Activated T-cell treated with anti-CD3 and anti-CD28 coated beads for 24 hours (primary cell): ENCODE measurements around the gene POTEF.
"Not testable (repeated sequence)": the region's sequence is repeated elsewhere in the genome, so short reads cannot be mapped to it uniquely, and the experiment has no call there.

Experiments
- DNase-seq: peaks from one replicate; pipeline ENCODE4 v3.0.0-alpha.2; 2020; ENCODE audit warnings: low read depth

The POTEF gene

DNA sequence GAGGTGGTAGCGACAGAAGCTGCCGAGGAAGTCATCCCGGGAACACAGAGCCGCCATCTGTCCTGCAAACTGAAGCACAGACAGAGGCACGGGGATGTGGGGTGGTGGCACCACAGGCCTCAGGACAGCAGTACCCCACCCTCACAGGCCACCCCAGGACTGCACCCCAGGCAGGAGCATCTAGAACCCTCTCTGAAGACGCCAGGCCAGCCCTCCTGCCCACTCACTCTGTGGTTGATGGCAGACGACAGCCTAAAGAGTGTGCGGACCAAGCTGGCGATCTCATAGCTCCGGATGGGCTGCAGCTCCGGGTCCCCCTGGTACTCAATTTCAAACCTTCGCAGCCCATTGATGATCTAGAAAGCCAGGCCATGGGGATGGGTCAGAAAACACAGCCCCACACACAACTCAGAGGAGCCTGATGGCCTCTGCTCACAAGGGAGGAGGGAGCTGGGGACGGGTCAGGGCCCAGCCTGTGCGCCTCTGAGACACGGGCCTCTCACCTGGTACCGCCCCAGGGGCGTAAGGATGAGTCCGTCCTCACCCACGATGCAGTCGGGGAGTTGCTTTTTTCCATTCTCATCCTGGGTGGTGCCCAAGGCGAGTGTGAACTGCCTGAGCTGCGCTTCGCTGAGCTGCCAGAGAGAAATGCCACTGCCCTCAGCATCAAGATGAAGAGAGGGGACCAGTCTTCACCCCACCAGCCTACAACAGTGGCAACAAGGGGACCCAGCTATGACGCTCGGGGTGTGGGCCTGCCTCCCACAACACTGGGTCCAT, 24.0 kb upstream of the POTEF start:
- no peak for DNase-seq

DNA sequence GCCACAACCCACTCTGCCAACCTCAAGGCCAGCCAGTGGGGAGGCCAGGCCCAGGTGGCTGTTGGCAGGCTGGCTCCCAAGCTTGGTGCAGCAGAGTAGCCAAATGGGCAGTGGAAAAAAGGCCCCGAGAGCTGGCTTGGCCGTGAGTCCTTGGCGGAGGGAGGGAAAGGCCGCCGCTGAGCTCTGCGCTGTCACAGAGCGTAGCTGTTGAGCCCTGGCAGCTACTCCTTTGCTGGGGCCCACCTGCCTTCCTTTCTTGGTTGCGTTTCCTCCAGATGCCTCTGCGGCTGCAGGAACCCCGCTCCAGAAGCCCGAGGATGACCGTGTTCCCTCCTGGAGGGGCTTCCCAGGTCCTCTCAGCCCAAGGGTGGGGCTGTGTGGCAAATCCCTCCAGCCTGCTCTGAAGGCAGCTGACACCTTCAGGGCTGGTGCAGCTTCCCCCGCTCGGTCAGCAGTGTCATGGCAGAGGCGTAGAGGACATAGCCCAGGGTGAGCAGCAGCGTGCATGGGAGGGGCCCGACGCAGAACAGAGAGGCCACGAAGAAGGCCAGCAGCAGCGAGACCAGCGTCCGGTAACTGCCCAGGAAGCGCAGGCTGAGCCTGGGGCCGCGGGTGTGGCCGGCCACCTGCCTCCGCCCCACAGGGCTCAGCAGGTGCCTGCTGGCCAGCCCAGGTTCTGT, 23.3 kb upstream of the POTEF start:
- not testable (repeated sequence) for DNase-seq

DNA sequence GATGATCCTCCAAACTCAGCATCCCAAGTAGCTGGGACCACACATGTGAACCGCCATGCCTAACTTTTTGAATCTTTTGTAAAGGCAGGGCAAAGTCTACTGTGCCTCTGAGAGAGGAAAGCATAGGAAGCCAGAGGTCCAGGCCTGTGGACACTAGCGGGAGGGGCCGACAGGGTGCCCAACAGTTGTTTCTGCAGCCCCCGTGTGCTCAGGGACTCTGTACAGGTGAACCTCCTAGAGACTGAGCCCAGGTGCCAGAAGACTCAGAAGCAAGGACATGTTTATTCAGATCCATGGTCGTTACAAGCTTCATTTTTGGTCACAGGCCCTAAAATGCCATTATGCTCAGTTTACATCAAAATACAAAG, 22.1 kb upstream of the POTEF start:
- DNase-seq, result not testable (repeated sequence)

DNA sequence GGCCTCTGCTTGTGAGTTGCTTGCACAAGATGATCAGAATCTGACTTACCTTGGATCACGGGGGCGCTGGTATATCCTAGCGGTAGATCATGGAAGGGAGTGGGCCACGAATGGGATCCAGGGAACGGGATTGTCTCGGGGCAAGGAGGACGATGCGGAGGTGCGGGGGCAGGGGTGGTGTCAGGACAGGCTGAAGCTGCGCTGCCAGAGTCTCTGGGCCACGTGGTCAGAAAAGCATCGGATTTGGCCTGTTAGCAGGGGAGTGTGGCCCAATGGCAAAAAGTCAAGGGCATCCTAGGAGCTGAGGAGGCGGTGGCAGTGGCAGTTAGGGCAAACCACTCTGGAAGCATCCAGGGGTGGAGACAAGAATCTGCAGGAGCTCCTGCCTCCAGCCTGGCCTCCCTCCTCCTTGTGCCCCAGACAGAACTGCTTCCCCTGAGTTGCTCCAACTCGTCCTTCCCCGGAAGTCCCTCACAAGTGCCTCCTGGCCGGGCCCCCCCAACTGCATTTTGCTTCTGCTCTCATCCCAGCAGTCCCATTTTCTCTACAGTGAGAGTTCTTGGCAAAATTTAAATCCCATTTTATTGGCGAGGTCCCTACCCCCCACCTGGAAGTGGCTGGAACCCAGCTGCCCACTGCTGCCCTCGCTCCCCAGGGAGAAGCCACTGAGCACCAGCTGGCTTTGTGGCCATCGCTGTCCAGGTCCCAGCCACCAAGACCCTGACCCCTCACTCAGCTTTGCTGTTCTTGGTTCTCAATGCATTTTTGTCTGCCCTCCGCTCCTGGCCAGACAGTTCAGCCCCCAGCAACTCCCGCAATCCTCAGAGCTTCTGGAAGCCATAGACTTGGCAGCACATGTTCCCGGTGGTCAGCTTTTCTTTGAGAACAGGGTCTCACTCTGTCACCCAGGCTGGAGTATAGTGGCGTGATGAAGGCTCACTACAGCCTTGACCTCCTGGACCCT, 21.4 kb upstream of the POTEF start:
- DNase-seq, result no peak

DNA sequence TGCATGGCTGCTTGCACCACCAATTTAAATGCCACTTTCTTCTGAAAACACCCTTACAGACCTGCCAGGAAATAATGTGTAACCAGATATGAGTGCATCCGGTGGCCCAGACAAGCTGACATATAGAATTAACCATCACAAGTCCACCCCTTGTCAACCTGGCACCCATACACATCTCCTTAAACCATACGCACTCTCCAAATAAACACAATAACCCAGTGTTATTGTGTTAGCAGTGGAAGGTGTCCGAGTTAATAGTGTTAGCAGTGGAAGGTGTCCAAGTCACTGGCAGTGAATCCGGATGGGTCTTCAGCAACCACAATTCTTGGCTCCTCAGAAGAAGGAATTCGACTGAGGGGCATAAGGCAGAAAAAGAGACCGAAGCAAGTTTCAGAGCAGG, 19.5 kb upstream of the POTEF start:
- DNase-seq, result not testable (repeated sequence)

- DNase-seq, result peak; percentile 34
These were observed 16.0 kb upstream of the POTEF start, which contains the start of gene CCDC74B for GRCh38 chr2:130145006-130145414. CCDC74B (minus strand) TSS chr2:130145112; CDS start chr2:130144996, 116 bp downstream.

DNA sequence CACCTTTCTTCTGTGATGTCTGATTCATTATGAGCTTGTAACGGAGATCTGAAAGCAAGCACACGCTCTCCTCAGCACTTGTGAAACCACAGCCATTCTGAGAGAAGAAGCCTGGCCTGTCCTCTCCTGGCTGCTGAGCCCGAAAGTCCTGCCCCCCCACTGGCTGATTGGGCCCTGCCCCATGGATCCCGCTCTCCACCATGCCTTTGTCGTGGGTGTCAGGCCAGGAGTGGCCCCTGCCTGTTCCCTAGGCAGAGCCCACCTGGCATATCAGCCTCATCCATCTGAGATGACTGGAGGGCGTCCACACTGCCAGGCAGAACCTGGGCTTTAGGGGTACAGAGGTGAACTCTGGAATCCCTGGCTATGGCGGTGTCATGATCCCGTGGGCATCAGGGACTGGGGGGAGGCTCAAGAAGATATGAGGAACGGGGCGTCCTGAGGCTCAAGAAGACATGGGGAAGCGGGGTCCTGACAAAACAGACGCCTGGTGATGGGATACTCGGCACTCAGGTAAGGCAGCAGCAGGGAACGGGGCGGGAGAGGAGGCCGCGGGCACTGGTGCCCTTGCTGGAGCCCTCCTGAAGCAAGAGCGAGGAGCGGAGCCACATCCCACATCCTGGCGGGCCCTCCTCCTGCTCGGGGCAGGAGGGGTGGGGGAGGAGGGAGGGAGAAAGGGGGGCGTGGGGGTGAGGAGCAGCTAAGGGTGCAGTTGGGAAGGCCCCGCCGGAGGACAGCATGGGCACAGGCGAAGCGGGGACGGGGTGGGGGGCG, 14.4 kb upstream of the POTEF start:
- DNase-seq, result not testable (repeated sequence)

- DNase-seq, result not testable (repeated sequence)
These were observed 13.6 kb upstream of the POTEF start for GRCh38 chr2:130142396-130143265.

- DNase-seq, result not testable (repeated sequence)
These were observed 12.8 kb upstream of the POTEF start for GRCh38 chr2:130141645-130142370.

GRCh38 chr2:130141002-130141401, 12.0 kb upstream of the POTEF start:
- not testable (repeated sequence) for DNase-seq

DNA sequence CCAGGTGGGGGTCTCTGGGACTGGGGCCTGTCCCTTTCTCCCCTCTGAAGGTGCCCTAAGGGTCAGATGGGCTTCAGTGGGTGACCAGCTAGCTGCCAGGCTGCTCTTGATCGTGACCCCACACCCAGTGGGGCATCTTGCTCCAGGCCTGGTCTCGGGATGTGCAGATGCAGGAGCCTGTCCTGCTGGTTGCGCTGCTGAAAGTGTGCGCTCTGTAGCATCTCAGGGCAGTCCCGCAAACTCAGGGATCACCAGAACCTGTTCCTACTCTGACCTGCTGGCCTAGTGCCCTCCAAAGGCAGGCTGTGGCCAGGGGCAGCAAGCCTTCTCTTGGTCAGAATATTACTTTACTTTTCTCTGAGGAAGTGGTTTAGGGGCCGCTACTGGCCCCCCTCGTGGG, 11.5 kb upstream of the POTEF start:
- DNase-seq, result not testable (repeated sequence)

GRCh38 chr2:130139331-130140280, 10.6 kb upstream of the POTEF start:
- not testable (repeated sequence) for DNase-seq

- not testable (repeated sequence) for DNase-seq
These were observed 9.8 kb upstream of the POTEF start for GRCh38 chr2:130138841-130139251.

- DNase-seq, result not testable (repeated sequence)
These were observed 9.3 kb upstream of the POTEF start for GRCh38 chr2:130138326-130138725.

- DNase-seq, result not testable (repeated sequence)
These were observed 8.1 kb upstream of the POTEF start for GRCh38 chr2:130137118-130137517.

DNA sequence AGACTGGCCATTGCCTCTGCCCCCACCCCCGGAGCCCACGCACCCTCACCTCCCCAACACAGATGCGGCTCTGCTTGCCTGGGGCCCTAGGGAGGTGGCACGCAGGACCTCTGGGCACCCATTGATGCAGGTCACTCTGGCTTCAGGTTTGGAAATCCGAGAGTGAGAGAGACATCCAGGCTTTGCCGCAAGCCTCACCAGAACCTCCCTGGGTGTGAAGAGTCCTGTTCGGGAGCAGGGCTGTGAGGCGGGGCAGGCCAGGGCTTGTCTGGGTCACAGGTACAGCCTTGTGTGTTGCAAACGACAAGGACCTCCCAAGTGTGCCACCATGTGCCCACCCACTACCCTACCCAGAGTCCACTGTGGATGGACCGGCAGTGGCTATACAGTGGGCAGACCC, 7.5 kb upstream of the POTEF start:
- DNase-seq, result not testable (repeated sequence)

- no peak for DNase-seq
These were observed 6.9 kb upstream of the POTEF start for GRCh38 chr2:130135692-130136541.
